Epithelial cell of proximal tubule (primary cell): ENCODE results near the gene CELA3A. TPM values are rescaled to one million over a fixed set of nuclear protein-coding genes. Genes with fewer than 3 reads are reported as not detected.

Experiments used
- DNase-seq: peaks from one replicate; pipeline ENCODE4 v3.0.0-alpha.2; 2011; ENCODE audit warnings: low read depth
- H3K4me3 ChIP-seq: 2 replicates; pipeline ENCODE4 v1.5.1; 2011; ENCODE audit warnings: low read depth, mild to moderate bottlenecking, low read length
- CTCF ChIP-seq: conservative IDR thresholded peaks from 2 replicates; pipeline ENCODE4 v1.5.1; 2012; ENCODE audit warnings: low read depth, mild to moderate bottlenecking, low read length
- total RNA-seq: library from RNA; depleted of rRNA; stranded (reverse); fragments of >200 nt; gene quantifications from 2 replicates; pipeline ENCODE4 v1.2.3, GENCODE V29; 2015

CELA3A gene
- total RNA-seq, 1 donor from 2014 or later: not detected

GRCh38 chr1:22037520-22037919 lies 36.1 kb downstream of the CELA3A start:
- DNase-seq: no peak
- no peak overlapping the region for H3K4me3 ChIP-seq
- no peak for TF ChIP-seq CTCF

- no peak for TF ChIP-seq CTCF
- H3K4me3 ChIP-seq: no peak overlapping the region
- no peak for DNase-seq
Observed at GRCh38 chr1:22038036-22038435, 36.6 kb downstream of the CELA3A start.

GRCh38 chr1:22039594-22040285 lies 38.3 kb downstream of the CELA3A start:
- DNase-seq: no peak
- peak; percentile 9 for TF ChIP-seq CTCF

GRCh38 chr1:22040286-22040623 lies 38.8 kb downstream of the CELA3A start:
- TF ChIP-seq CTCF: no peak
- no peak for DNase-seq
- H3K4me3 ChIP-seq: no peak overlapping the region

More at GRCh38 chr1:22039594-22040285, 38.3 kb downstream of the CELA3A start:
- no peak overlapping the region for H3K4me3 ChIP-seq

- H3K4me3 ChIP-seq: no peak overlapping the region
- DNase-seq: no peak
- no peak for TF ChIP-seq CTCF
Observed at GRCh38 chr1:22041505-22041904, 40.0 kb downstream of the CELA3A start.

- no peak for TF ChIP-seq CTCF
- H3K4me3 ChIP-seq: no peak overlapping the region
- no peak for DNase-seq
Observed at GRCh38 chr1:22043198-22043769, 41.8 kb downstream of the CELA3A start.
